Anterior cingulate cortex (tissue), 58 donors: ENCODE results near the gene EFL1.

Experiments used
- DNase-seq, 58 donors: peaks; one replicate each; lab custom pipeline; 2025; lab: John Stamatoyannopoulos, UW

Gene EFL1

GRCh38 chr15:82129149-82129692 is 133.3 kb downstream of the EFL1 start:
- no peak for DNase-seq

- DNase-seq: no peak
Observed at GRCh38 chr15:82128401-82129148, 134.0 kb downstream of the EFL1 start.

GRCh38 chr15:82127581-82127980 is 135.0 kb downstream of the EFL1 start:
- no peak for DNase-seq

- DNase-seq: no peak
Observed at GRCh38 chr15:82126346-82126745, 136.2 kb downstream of the EFL1 start.

- DNase-seq: no peak
Observed at GRCh38 chr15:82124331-82125263, 137.9 kb downstream of the EFL1 start.

GRCh38 chr15:82122746-82123400 is 139.7 kb downstream of the EFL1 start:
- DNase-seq: no peak

GRCh38 chr15:82118040-82118439 is 144.5 kb downstream of the EFL1 start:
- DNase-seq: no peak

GRCh38 chr15:82117296-82117695 is 145.2 kb downstream of the EFL1 start:
- DNase-seq: no peak

GRCh38 chr15:82114660-82115059 is 147.9 kb downstream of the EFL1 start:
- DNase-seq: no peak

GRCh38 chr15:82113106-82113715 is 149.3 kb downstream of the EFL1 start:
- DNase-seq: no peak

GRCh38 chr15:82111918-82112317 is 150.6 kb downstream of the EFL1 start:
- DNase-seq: no peak

- DNase-seq: no peak
Observed at GRCh38 chr15:82110144-82110543, 152.4 kb downstream of the EFL1 start.

GRCh38 chr15:82108489-82109078 is 153.9 kb downstream of the EFL1 start:
- peak in 11 of 58 donors; percentile 1 to 7 (median 4) for DNase-seq

- no peak for DNase-seq
Observed at GRCh38 chr15:82106679-82107078, 155.9 kb downstream of the EFL1 start.

GRCh38 chr15:82105451-82106215 is 156.9 kb downstream of the EFL1 start:
- DNase-seq: no peak

GRCh38 chr15:82103468-82103867 is 159.1 kb downstream of the EFL1 start:
- no peak for DNase-seq

GRCh38 chr15:82100111-82100929 is 162.2 kb downstream of the EFL1 start:
- DNase-seq: no peak

- DNase-seq: no peak
Observed at GRCh38 chr15:82098674-82099073, 163.9 kb downstream of the EFL1 start.
